Suprapubic skin (tissue), 4 donors: Measurements from ENCODE around the gene DRG2.

Source experiments
- EP300 ChIP-seq: sonication (generic); formaldehyde crosslinking; IDR thresholded peaks from one replicate; pipeline ENCODE4 v1.6.1; 2017; ENCODE audit warnings: antibody characterized with exemption
- POLR2A ChIP-seq, 2 donors: fragments of 450-650 bp; IDR thresholded peaks; one replicate each; pipeline ENCODE4 v1.6.1; 2017; ENCODE audit warnings: antibody characterized with exemption in 2 of 2, mild to moderate bottlenecking in 2 of 2, moderate library complexity in 2 of 2
- POLR2AphosphoS5 ChIP-seq, 3 donors: sonication (generic); formaldehyde crosslinking; IDR thresholded peaks; one replicate each; pipeline ENCODE4 v1.6.1; 2017; ENCODE audit warnings: antibody characterized with exemption in 3 of 3
- TF ChIP-seq, protein P1 (sequence below), 2 donors: fragments of 200-600 bp in 1 of 2; fragments of 450-650 bp in 1 of 2; sonication (generic) in 1 of 2; IDR thresholded peaks; one replicate each; pipeline ENCODE4 v1.5.1; 2016 to 2019; ENCODE audit warnings: antibody characterized with exemption in 2 of 2, mild to moderate bottlenecking in 1 of 2, moderate library complexity in 1 of 2

DNA sequence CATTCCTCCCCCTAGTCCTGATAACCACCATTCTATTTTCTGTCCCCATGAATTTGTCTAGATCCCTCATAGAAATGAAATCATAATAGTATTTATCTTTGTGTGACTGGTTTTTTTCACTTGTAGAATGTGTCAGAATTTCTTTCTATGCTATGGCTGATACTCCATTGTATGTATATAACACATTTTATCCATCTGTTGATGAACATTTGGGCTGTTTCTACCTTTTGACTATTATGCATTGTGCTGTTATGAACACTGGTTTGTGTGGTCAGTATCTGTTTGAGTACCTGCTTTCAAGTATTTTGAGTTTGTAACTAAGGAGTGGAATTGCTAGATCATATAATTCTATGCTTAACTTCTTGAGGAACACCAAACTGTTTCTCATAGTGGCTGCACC, 16.0 kb upstream of the DRG2 start:
- TF ChIP-seq POLR2AphosphoS5 (IDR thresholded peaks at IDR 0.05) (no peak), EP300 (no peak), POLR2A (IDR thresholded peaks at IDR 0.05) (no peak)
- TF ChIP-seq, protein P1, sequence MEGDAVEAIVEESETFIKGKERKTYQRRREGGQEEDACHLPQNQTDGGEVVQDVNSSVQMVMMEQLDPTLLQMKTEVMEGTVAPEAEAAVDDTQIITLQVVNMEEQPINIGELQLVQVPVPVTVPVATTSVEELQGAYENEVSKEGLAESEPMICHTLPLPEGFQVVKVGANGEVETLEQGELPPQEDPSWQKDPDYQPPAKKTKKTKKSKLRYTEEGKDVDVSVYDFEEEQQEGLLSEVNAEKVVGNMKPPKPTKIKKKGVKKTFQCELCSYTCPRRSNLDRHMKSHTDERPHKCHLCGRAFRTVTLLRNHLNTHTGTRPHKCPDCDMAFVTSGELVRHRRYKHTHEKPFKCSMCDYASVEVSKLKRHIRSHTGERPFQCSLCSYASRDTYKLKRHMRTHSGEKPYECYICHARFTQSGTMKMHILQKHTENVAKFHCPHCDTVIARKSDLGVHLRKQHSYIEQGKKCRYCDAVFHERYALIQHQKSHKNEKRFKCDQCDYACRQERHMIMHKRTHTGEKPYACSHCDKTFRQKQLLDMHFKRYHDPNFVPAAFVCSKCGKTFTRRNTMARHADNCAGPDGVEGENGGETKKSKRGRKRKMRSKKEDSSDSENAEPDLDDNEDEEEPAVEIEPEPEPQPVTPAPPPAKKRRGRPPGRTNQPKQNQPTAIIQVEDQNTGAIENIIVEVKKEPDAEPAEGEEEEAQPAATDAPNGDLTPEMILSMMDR (IDR thresholded peaks at IDR 0.05) = no peak
